ENCODE data around the gene SYDE2. TPM values are rescaled to one million over a fixed set of nuclear protein-coding genes. Genes with fewer than 3 reads are reported as not detected.

The SYDE2 gene
- total RNA-seq, 2 donors from 2014 or later: 0.84 TPM; not detected in 1

DNA sequence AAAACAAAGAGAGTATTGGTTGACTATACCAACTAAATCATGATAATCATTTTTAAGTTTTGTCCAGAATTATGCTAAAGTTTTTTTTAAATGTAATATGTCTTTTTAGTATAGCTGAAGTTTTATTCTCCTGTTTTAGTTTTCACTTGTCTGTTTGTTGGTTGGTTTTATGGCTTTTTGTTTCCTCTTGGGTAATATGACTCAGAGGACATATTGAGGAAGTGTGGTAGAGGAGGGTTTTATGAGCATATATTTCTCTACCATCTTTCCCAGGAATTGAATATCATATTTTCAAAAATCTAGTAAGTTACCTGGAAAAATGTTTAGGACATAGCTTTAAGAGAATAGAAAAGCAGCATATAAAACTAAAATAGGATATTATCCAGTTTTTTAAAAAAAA is 84.0 kb downstream of the SYDE2 start:
- no peaks in the 10 kb centered on the region for H3K9me3 Mint-ChIP-seq
- H3K4me1 Mint-ChIP-seq (ENCODE audit: low read depth in 2 of 2): peaks cover 0 to 6% of the 10 kb centered on the region in 2 donors
- no peaks in the 10 kb centered on the region for H3K36me3 Mint-ChIP-seq
- DNase-seq (ENCODE audit: low spot score): no peak
- peak overlapping the region; percentile 13 for H3K4me3 Mint-ChIP-seq
- H3K27ac Mint-ChIP-seq: no peak overlapping the region
- no peak for ATAC-seq
- H3K27me3 Mint-ChIP-seq: peaks cover 6 to 28% of the 10 kb centered on the region in 2 donors

GRCh38 chr1:85115933-85116332 is 84.9 kb downstream of the SYDE2 start:
- Mint-ChIP-seq H3K4me3 (no peak overlapping the region), H3K36me3 (no peaks in the 10 kb centered on the region), H3K4me1 (ENCODE audit: low read depth in 2 of 2) (peaks cover 0 to 6% of the 10 kb centered on the region in 2 donors), H3K27ac (no peak overlapping the region), H3K27me3 (peaks cover 6 to 22% of the 10 kb centered on the region in 2 donors), H3K9me3 (no peaks in the 10 kb centered on the region)
- no peak for ATAC-seq
- DNase-seq (ENCODE audit: low spot score): no peak

DNA sequence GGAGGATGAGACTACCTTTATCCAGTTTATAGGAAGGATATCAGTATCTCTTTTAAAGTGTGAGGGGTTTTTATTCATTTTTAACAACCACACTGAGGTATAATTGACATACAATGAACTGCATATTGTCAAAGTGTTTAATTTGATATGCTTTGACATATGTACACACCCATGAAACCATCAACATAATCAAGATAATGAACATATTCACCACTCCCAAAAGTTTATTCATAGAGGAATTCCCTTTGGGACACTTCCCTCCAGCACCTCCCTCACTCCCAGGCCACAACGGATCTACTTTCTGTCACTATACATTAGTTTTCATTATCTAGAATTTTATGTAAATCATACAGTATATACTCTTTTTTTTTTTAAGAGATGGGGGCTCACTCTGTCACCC is 89.1 kb downstream of the SYDE2 start:
- ATAC-seq: no peak
- Mint-ChIP-seq H3K27me3 (peaks cover 4 to 10% of the 10 kb centered on the region in 2 donors), H3K4me3 (no peak overlapping the region)

DNA sequence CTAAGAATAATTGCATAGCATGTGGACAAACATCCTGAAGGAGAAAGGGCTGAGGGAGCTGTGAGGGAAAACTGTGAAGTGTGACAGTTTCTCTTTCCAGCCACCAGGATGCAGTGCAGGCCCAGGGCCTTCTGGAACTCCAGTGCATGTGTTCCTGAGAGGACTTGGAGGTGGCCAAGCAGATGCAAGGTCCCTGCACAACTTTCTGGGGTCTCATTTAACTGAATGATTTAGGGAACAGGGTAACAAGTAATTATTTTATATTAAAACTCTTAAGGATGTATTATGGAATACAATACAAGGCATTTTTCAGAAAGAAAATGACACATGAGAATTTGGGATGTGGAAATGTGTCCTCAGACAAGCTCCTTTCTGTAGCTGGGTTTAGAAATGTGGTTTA is 91.3 kb downstream of the SYDE2 start:
- Mint-ChIP-seq H3K27me3 (peaks cover 5 to 6% of the 10 kb centered on the region in 2 donors), H3K36me3 (no peaks in the 10 kb centered on the region), H3K4me3 (no peak overlapping the region), H3K4me1 (ENCODE audit: low read depth in 2 of 2) (no peaks in the 10 kb centered on the region), H3K27ac (no peak overlapping the region), H3K9me3 (no peaks in the 10 kb centered on the region)
- ATAC-seq (no peak), DNase-seq (ENCODE audit: low spot score) (no peak)

More for the DNA sequence above, 89.1 kb downstream of the SYDE2 start:
- H3K27ac Mint-ChIP-seq: no peak overlapping the region
- no peak for DNase-seq (ENCODE audit: low spot score)
- peaks cover 0 to 2% of the 10 kb centered on the region in 2 donors for H3K4me1 Mint-ChIP-seq (ENCODE audit: low read depth in 2 of 2)
- H3K9me3 Mint-ChIP-seq: no peaks in the 10 kb centered on the region
- no peaks in the 10 kb centered on the region for H3K36me3 Mint-ChIP-seq

Other genes starting within 250 kb of the SYDE2 start
- 100 to 1,000 TPM in 1 of 2 donors, 10 to 100 TPM in 1; 35.5 to 117 TPM for gene MCOLN2, start 203.9 kb downstream of the SYDE2 start, total RNA-seq
- under 1 TPM in 1 of 2 donors, not detected in 1; 0.31 TPM for gene MCOLN3, start 152.5 kb downstream of the SYDE2 start, total RNA-seq
- gene C1orf52, start 58.6 kb upstream of the SYDE2 start, total RNA-seq: 10 to 100 TPM; 28.6 to 29.6 TPM
- 10 to 100 TPM; 13.8 to 27.8 TPM for gene BCL10, start 75.6 kb upstream of the SYDE2 start, total RNA-seq

Data from natural killer cell treated with Interleukin-12 subunit alpha and Interleukin-12 subunit beta and Interleukin-15 and Interleukin-18, amount 100 ng/mL, for 72 hours (primary cell).